CD4-positive, alpha-beta memory T cell (primary cell): ENCODE measurements around the gene B4GALNT1. TPM values are rescaled to one million over a fixed set of nuclear protein-coding genes. Genes with fewer than 3 reads are reported as not detected.
"Not testable (repeated sequence)": the region's sequence is repeated elsewhere in the genome, so short reads cannot be mapped to it uniquely, and the experiment has no call there.

Experiments
- CTCF ChIA-PET: fragments of 350-600 bp; sonication (Branson Sonifier 250); formaldehyde crosslinking; loops from one replicate; lab custom pipeline; 2021; ENCODE audit warnings: inconsistent platforms; ENCODE audit not compliant: partially characterized antibody; lab: Charles Lee
- POLR2A ChIA-PET: fragments of 350-600 bp; sonication (Branson Sonifier 250); formaldehyde crosslinking; loops from one replicate; lab custom pipeline; 2021; ENCODE audit not compliant: partially characterized antibody; lab: Charles Lee
- DNase-seq, 5 donors: peaks; one replicate each; pipeline versions ENCODE4 v3.0.0 to v3.0.0-alpha.2; 2020 to 2022; ENCODE audit warnings: mixed read lengths in 1 of 5
- H3K27ac ChIP-seq: one replicate; pipeline ENCODE4 v1.7.0; 2013; ENCODE audit warnings: low read depth, low read length
- H3K27me3 ChIP-seq: 2 replicates; pipeline ENCODE4 v1.7.0; 2013; ENCODE audit warnings: mild to moderate bottlenecking, low read length, moderate library complexity; ENCODE audit not compliant: insufficient read depth
- H3K36me3 ChIP-seq: 2 replicates; pipeline ENCODE4 v1.7.0; 2013; ENCODE audit warnings: mild to moderate bottlenecking, low read length, moderate library complexity; ENCODE audit not compliant: insufficient read depth
- H3K4me1 ChIP-seq: 2 replicates; pipeline ENCODE4 v1.7.0; 2013; ENCODE audit warnings: mild to moderate bottlenecking, low read length, moderate library complexity; ENCODE audit not compliant: insufficient read depth
- H3K4me3 ChIP-seq, 2 donors: one replicate each; pipeline ENCODE4 v1.7.0; 2013; ENCODE audit warnings: low read length in 2 of 2, mild to moderate bottlenecking in 1 of 2
- H3K9me3 ChIP-seq, 2 donors: one replicate each; pipeline ENCODE4 v1.7.0; 2013; ENCODE audit warnings: low read length in 2 of 2, control low read depth in 1 of 2; ENCODE audit not compliant: control insufficient read depth in 1 of 2
- H3K27ac Mint-ChIP-seq, 7 donors: one replicate each; pipeline ENCODE4 v1.8.0; 2020 to 2021; ENCODE audit warnings: mixed read lengths in 7 of 7, mild to moderate bottlenecking in 6 of 7, inconsistent platforms in 3 of 7, moderate library complexity in 3 of 7
- H3K27me3 Mint-ChIP-seq, 2 donors: one replicate each; pipeline ENCODE4 v1.8.0; 2020 to 2021; ENCODE audit warnings: mixed read lengths in 2 of 2
- H3K36me3 Mint-ChIP-seq, 2 donors: one replicate each; pipeline ENCODE4 v1.8.0; 2020 to 2021; ENCODE audit warnings: mixed read lengths in 2 of 2, inconsistent platforms in 1 of 2, mild to moderate bottlenecking in 1 of 2
- H3K4me1 Mint-ChIP-seq, 4 donors: one replicate each; pipeline ENCODE4 v1.8.0; 2020 to 2021; ENCODE audit warnings: mixed read lengths in 4 of 4, mild to moderate bottlenecking in 1 of 4
- H3K4me3 Mint-ChIP-seq, 8 donors: one replicate each; pipeline ENCODE4 v1.8.0; 2020 to 2021; ENCODE audit warnings: mixed read lengths in 8 of 8, mild to moderate bottlenecking in 7 of 8, moderate library complexity in 6 of 8, inconsistent platforms in 3 of 8
- H3K9me3 Mint-ChIP-seq, 8 donors: one replicate each; pipeline ENCODE4 v1.8.0; 2020 to 2021; ENCODE audit warnings: mixed read lengths in 8 of 8, mild to moderate bottlenecking in 5 of 8, inconsistent platforms in 3 of 8, moderate library complexity in 1 of 8
- intact Hi-C: fragments of 100-400 bp; cut with micrococcal nuclease; formaldehyde crosslinking; loops from one replicate; pipeline ENCODE4 v1.15.1; 2023
- polyA plus RNA-seq, 2 donors: library from polyadenylated mRNA; unstranded; fragments of 300-500 nt; fragmentation: Illumina TruSeq; gene quantifications; one replicate each; pipeline ENCODE4 v1.2.3, GENCODE V29; 2021
- total RNA-seq, 2 experiments: library from RNA; stranded (reverse); gene quantifications; one replicate each; pipeline ENCODE4 v1.2.3, GENCODE V29; 2021

Gene B4GALNT1
- total RNA-seq, result not detected
- polyA plus RNA-seq, result not detected

GRCh38 chr12:57632958-57633840 is at the start of gene B4GALNT1:
TSS of gene B4GALNT1 (minus strand) at chr12:57633201. CDS start at chr12:57632132, 1,069 bp downstream.
- H3K27ac Mint-ChIP-seq, result peak within 1 kb of the TSS in 1 of 7 donors; percentile 17
- Histone ChIP-seq H3K9me3 (no peaks in the 10 kb centered on the region), H3K36me3 (no peaks in the 10 kb centered on the region), H3K4me3 (peak within 1 kb of the TSS in 1 of 2 donors; percentile 45), H3K4me1 (peaks cover 11% of the 10 kb centered on the region), H3K27me3 (peaks cover 22% of the 10 kb centered on the region), H3K27ac (no peak within 1 kb of the TSS)
- H3K27me3 Mint-ChIP-seq, result peaks cover 31 to 44% of the 10 kb centered on the region in 2 donors
- POLR2A ChIA-PET, result interaction anchor here (0.7 to 1.6 kb wide), 3 partner anchors 13 to 174 kb away, joined by 3 to 9 read pairs (median 5); partner anchors contain the start of gene GLI1
- no peaks in the 10 kb centered on the region for H3K9me3 Mint-ChIP-seq
- CTCF ChIA-PET, result interaction anchor here (0.6 to 10.7 kb wide), 17 partner anchors 9 to 177 kb away, joined by 3 to 124 read pairs (median 4); partner anchors contain the start of gene ARHGEF25
- no peaks in the 10 kb centered on the region for H3K36me3 Mint-ChIP-seq
- DNase-seq, result peak in 4 of 5 donors; percentile 57 to 70 (median 61)
- peak within 1 kb of the TSS; percentile 31 to 85 (median 74) for H3K4me3 Mint-ChIP-seq
- H3K4me1 Mint-ChIP-seq, result peaks cover 7 to 13% (median 9%) of the 10 kb centered on the region in 4 donors
- intact Hi-C loops, result loop anchor here (1.0 kb wide), 4 partner anchors 50 to 174 kb away; partner anchors contain the start of gene GLI1

- DNase-seq, result no peak
- no peaks in the 10 kb centered on the region for H3K4me1 Mint-ChIP-seq
- H3K4me3 Mint-ChIP-seq, result no peak overlapping the region
- no peaks in the 10 kb centered on the region for H3K9me3 ChIP-seq
- no peaks in the 10 kb centered on the region for H3K4me1 ChIP-seq
- intact Hi-C loops, result no loop called here
- no peak overlapping the region for H3K4me3 ChIP-seq
- H3K27me3 Mint-ChIP-seq, result peaks cover 0 to 8% of the 10 kb centered on the region in 2 donors
- no peaks in the 10 kb centered on the region for H3K36me3 ChIP-seq
- no peak overlapping the region for H3K27ac ChIP-seq
- ChIA-PET CTCF (no interaction called here), POLR2A (no interaction called here)
- no peaks in the 10 kb centered on the region for H3K27me3 ChIP-seq
- H3K36me3 Mint-ChIP-seq, result no peaks in the 10 kb centered on the region
- H3K9me3 Mint-ChIP-seq, result peaks cover 0 to 11% (median 7%) of the 10 kb centered on the region in 8 donors
- H3K27ac Mint-ChIP-seq, result no peak overlapping the region
Measured at GRCh38 chr12:57679697-57680096, 46.7 kb upstream of the B4GALNT1 start.

DNA sequence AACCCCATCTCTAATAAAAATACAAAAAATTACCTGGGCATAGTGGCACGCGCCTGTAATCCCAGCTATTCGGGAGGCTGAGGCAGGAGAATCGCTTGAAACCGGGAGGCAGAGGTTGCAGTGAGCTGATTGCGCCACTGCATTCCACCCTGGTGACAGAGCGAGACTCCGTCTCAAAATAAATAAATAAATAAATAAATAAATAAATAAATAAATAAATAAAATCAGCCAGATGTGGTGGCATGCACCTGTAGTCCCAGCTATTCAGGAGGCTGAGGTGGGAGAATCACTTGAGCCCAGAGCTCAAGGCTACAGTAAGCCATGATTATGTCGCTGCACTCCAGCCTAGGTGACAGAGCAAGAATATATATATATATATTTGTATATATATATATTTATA is 44.9 kb upstream of the B4GALNT1 start:
- H3K4me1 ChIP-seq, H3K9me3 ChIP-seq, H3K4me3 Mint-ChIP-seq, H3K36me3 ChIP-seq, H3K27ac ChIP-seq, POLR2A ChIA-PET, intact Hi-C loops, H3K27me3 Mint-ChIP-seq, H3K27me3 ChIP-seq, H3K36me3 Mint-ChIP-seq, H3K4me3 ChIP-seq, DNase-seq, H3K4me1 Mint-ChIP-seq, H3K27ac Mint-ChIP-seq, CTCF ChIA-PET: not testable (repeated sequence)
- H3K9me3 Mint-ChIP-seq, result peaks cover 0 to 11% (median 7%) of the 10 kb centered on the region in 8 donors

- Histone ChIP-seq H3K4me1 (no peaks in the 10 kb centered on the region), H3K36me3 (no peaks in the 10 kb centered on the region), H3K27me3 (no peaks in the 10 kb centered on the region), H3K4me3 (no peak overlapping the region), H3K27ac (no peak overlapping the region), H3K9me3 (no peaks in the 10 kb centered on the region)
- H3K4me3 Mint-ChIP-seq, result no peak overlapping the region
- H3K4me1 Mint-ChIP-seq, result no peaks in the 10 kb centered on the region
- ChIA-PET CTCF (no interaction called here), POLR2A (no interaction called here)
- H3K27ac Mint-ChIP-seq, result no peak overlapping the region
- H3K9me3 Mint-ChIP-seq, result peaks cover 0 to 2% (median 0%) of the 10 kb centered on the region in 8 donors
- no peaks in the 10 kb centered on the region for H3K36me3 Mint-ChIP-seq
- intact Hi-C loops, result no loop called here
- DNase-seq, result no peak
- peaks cover 2 to 5% of the 10 kb centered on the region in 2 donors for H3K27me3 Mint-ChIP-seq
Measured at GRCh38 chr12:57674691-57675090, 41.7 kb upstream of the B4GALNT1 start.

DNA sequence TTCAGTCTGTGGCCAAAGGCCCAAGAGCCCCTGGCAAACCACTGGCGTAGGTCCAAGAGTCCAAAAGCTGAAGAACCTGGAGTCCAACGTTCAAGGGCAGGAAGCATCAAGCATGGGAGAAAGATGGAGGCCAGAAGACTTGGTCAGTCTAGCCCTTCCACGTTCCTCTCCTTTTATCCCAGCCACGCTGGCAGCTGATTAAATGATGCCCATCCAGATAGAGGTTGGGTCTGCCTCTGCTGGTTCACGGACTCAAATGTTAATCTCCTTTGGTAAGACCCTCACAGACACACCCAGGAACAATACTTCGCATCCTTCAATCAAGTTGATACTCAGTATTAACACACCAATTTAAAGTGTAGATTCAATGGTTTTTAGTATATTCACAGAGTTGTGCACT is 39.8 kb upstream of the B4GALNT1 start:
- ChIA-PET CTCF (interaction anchor here (0.6 to 0.7 kb wide), 2 partner anchors 276 to 1234 kb away, joined by 3 read pairs; no protein-coding TSS in a partner anchor), POLR2A (no interaction called here)
- Histone ChIP-seq H3K4me3 (no peak overlapping the region), H3K9me3 (no peaks in the 10 kb centered on the region), H3K27me3 (no peaks in the 10 kb centered on the region), H3K36me3 (no peaks in the 10 kb centered on the region), H3K27ac (no peak overlapping the region), H3K4me1 (no peaks in the 10 kb centered on the region)
- Mint-ChIP-seq H3K4me3 (no peak overlapping the region), H3K9me3 (peaks cover 0 to 2% (median 0%) of the 10 kb centered on the region in 8 donors), H3K4me1 (no peaks in the 10 kb centered on the region), H3K27ac (no peak overlapping the region), H3K36me3 (no peaks in the 10 kb centered on the region), H3K27me3 (peaks cover 2 to 7% of the 10 kb centered on the region in 2 donors)
- no peak for DNase-seq
- intact Hi-C loops, result no loop called here

DNA sequence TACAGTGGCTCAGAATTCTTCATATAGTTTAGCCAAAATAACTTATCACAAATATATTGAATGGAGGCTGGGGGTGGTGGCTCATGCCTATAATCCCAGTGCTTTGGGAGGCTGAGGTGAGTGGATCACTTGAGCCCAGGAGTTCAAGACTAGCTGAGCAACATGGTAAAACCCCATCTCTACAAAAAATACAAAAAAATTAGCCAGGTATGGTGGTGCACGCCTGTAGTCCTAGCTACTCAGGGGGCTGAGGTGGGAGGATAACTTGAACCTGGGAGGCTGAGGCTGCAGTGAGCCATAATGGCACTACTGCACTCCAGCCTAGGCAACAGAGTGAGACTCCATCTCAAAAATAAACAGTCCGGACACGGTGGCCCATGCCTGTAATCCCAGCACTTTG is 38.8 kb upstream of the B4GALNT1 start:
- H3K4me3 ChIP-seq, H3K27ac ChIP-seq, intact Hi-C loops, H3K9me3 Mint-ChIP-seq, H3K4me3 Mint-ChIP-seq, DNase-seq, H3K27me3 Mint-ChIP-seq, H3K27me3 ChIP-seq, H3K4me1 ChIP-seq, H3K36me3 Mint-ChIP-seq, H3K36me3 ChIP-seq, H3K4me1 Mint-ChIP-seq, POLR2A ChIA-PET, H3K27ac Mint-ChIP-seq, H3K9me3 ChIP-seq: not testable (repeated sequence)
- CTCF ChIA-PET, result interaction anchor here (0.6 to 1.1 kb wide), 3 partner anchors 14 to 275 kb away, joined by 3 read pairs; partner anchors contain the start of gene B4GALNT1

DNA sequence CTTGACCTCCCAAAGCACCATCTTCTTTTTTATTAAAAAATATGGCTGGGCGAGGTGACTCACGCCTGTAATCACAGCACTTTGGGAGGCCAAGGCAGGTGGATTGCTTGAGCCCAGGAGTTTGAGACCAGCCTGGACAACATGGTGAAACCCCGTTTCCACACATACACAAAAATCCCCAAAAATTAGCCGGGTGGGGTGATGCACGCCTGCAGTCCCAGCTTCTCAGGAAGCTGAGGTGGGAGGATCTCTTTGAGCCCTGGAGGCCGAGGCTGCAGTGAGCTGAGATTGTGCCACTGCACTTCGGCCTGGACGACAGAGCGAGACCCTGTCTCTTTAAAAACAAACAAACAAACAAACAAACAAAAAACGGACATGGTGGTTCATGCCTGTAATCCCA is 36.7 kb upstream of the B4GALNT1 start:
- intact Hi-C loops, H3K4me1 ChIP-seq, H3K36me3 Mint-ChIP-seq, DNase-seq, H3K4me1 Mint-ChIP-seq, H3K36me3 ChIP-seq, H3K4me3 Mint-ChIP-seq, H3K4me3 ChIP-seq, H3K27me3 Mint-ChIP-seq, H3K9me3 Mint-ChIP-seq, H3K27me3 ChIP-seq, POLR2A ChIA-PET, H3K27ac ChIP-seq, H3K9me3 ChIP-seq, CTCF ChIA-PET, H3K27ac Mint-ChIP-seq: not testable (repeated sequence)
